Tibial artery (tissue), 4 donors: ENCODE results near the gene ADARB2.

ENCODE experiments used
- DNase-seq, 2 donors: peaks; one replicate each; pipeline ENCODE4 v3.0.0-alpha.2; 2019
- H3K27ac ChIP-seq, 2 donors: fragments of 200-600 bp; sonication (generic) in 1 of 2; 1 replicate in 1 of 2; 2 replicates in 1 of 2; pipeline ENCODE4 v1.5.1; 2018 to 2019; ENCODE audit warnings: mild to moderate bottlenecking in 1 of 2
- H3K27me3 ChIP-seq, 2 donors: fragments of 200-600 bp; sonication (generic) in 1 of 2; one replicate each; pipeline versions ENCODE4 v1.5.1 to v1.6.0; 2016 to 2019
- H3K36me3 ChIP-seq, 3 donors: fragments of 200-600 bp; sonication (generic) in 2 of 3; one replicate each; pipeline ENCODE4 v1.5.1; 2016 to 2019; ENCODE audit warnings: mild to moderate bottlenecking in 2 of 3
- H3K4me1 ChIP-seq, 4 donors: fragments of 200-600 bp; sonication (generic) in 2 of 4; 1 replicate in 3 of 4; 2 replicates in 1 of 4; pipeline ENCODE4 v1.5.1; 2016 to 2019
- H3K4me3 ChIP-seq, 2 donors: fragments of 200-600 bp; sonication (generic) in 1 of 2; 1 replicate in 1 of 2; 2 replicates in 1 of 2; pipeline ENCODE4 v1.5.1; 2018 to 2019; ENCODE audit warnings: mild to moderate bottlenecking in 2 of 2
- H3K9me3 ChIP-seq, 3 donors: fragments of 200-600 bp; sonication (generic) in 1 of 3; one replicate each; pipeline ENCODE4 v1.5.1; 2016 to 2019
- CTCF ChIP-seq, 2 experiments: fragments of 200-600 bp in 1 of 2; fragments of 450-650 bp in 1 of 2; IDR thresholded peaks; one replicate each; pipeline ENCODE4 v1.5.1; 2017 to 2019; ENCODE audit warnings: antibody characterized with exemption in 2 of 2, mild to moderate bottlenecking in 1 of 2, moderate library complexity in 1 of 2
- intact Hi-C: fragments of 100-400 bp; cut with DNase I; formaldehyde crosslinking; loops from one replicate; pipeline ENCODE4 v1.15.0; 2023; ENCODE audit warnings: low total_unique reads

ADARB2 gene

DNA sequence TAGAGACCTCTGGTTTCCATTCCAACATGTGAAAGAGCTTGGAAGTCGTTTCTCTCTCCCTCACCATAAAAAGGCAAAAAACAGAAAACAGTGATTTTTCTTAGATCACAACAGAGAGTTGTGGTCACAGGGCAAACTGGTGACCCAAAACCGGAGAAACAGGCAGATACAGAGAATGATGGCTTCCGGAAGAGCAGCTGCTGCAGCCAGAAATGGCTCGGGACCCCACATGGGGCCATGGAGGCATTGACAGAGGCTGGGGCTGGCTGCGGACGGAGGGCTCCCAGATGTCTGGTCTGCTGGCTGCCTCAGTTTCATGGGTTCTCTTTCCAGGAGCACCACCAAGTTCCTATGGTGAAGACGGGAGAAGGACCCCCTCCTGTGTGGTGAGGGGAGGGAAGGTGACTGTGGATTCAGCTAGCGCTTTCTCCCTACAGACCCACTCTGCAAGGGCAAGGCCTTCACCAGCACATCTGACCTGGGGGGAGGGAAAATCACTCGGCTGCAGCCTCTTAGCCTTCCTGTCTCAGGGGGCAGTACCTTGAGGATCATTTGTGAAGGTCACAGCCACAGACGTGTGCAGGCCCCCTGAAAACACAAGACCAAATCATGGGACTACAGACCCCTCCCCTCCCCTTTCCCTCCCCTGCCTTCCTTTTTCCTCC lies 599.7 kb downstream of the ADARB2 start:
- TF ChIP-seq CTCF (IDR thresholded peaks at IDR 0.05) = no peak
- Histone ChIP-seq H3K27ac (no peak overlapping the region), H3K4me3 (no peak overlapping the region), H3K27me3 (no peaks in the 10 kb centered on the region), H3K9me3 (peaks cover 4 to 12% (median 5%) of the 10 kb centered on the region in 3 donors), H3K4me1 (no peaks in the 10 kb centered on the region), H3K36me3 (peaks cover 0 to 4% (median 2%) of the 10 kb centered on the region in 3 donors)
- no peak for DNase-seq
- intact Hi-C loops = no loop called here

DNA sequence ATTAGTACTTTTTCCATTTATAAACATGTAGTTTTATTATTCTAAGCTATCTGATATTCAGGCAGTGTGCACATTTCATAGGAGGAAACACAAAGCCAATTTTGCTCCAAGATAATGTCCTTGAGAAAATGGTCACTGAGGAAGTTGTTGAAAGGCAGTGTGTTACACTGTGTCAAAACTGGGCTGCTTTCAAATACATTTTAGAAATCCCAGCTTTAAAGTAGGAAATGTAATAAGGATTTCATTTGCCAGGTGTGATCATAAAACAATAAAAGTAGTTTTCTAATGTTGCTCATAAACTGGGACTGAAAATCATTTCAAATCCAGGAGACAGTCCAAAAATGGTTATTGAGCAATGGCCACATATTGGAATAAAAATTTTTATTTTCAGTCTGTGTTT lies 601.1 kb downstream of the ADARB2 start:
- no peak for DNase-seq
- Histone ChIP-seq H3K36me3 (peaks cover 11 to 13% (median 12%) of the 10 kb centered on the region in 3 donors), H3K4me3 (no peak overlapping the region), H3K27me3 (no peaks in the 10 kb centered on the region), H3K27ac (no peak overlapping the region), H3K9me3 (peaks cover 4 to 12% (median 5%) of the 10 kb centered on the region in 3 donors), H3K4me1 (no peaks in the 10 kb centered on the region)
- no peak for TF ChIP-seq CTCF (IDR thresholded peaks at IDR 0.05)
- intact Hi-C loops = no loop called here

DNA sequence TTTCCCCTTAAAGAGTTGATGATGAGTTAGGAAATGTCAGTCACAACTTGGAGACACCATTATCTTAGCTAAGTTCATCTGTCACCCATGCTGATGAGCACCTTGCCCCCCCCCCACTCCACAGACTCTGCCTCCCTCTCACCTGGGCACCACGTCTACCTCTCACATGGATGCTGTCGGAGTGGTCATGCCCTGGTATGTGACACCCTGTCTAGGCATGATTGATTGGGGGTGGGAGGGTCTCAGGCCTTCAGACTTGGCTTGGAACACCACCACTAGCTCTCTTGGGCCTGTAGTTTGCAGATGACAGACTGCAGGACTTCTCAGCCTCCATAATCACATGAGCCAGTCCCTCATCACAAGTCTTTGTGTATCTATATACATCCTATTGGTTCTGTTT lies 603.2 kb downstream of the ADARB2 start:
- no peak for DNase-seq
- intact Hi-C loops = no loop called here
- Histone ChIP-seq H3K4me3 (no peak overlapping the region), H3K4me1 (no peaks in the 10 kb centered on the region), H3K27ac (no peak overlapping the region), H3K27me3 (no peaks in the 10 kb centered on the region), H3K36me3 (peaks cover 32 to 35% (median 33%) of the 10 kb centered on the region in 3 donors), H3K9me3 (peaks cover 3 to 11% (median 5%) of the 10 kb centered on the region in 3 donors)
- no peak for TF ChIP-seq CTCF (IDR thresholded peaks at IDR 0.05)

GRCh38 chr10:1133495-1134045 lies 603.8 kb downstream of the ADARB2 start:
- Histone ChIP-seq H3K36me3 (peaks cover 38 to 40% (median 39%) of the 10 kb centered on the region in 3 donors), H3K27me3 (no peaks in the 10 kb centered on the region), H3K4me1 (no peaks in the 10 kb centered on the region), H3K4me3 (no peak overlapping the region), H3K27ac (no peak overlapping the region), H3K9me3 (peaks cover 0 to 5% (median 5%) of the 10 kb centered on the region in 3 donors)
- intact Hi-C loops = no loop called here
- no peak for TF ChIP-seq CTCF (IDR thresholded peaks at IDR 0.05)
- DNase-seq = no peak

DNA sequence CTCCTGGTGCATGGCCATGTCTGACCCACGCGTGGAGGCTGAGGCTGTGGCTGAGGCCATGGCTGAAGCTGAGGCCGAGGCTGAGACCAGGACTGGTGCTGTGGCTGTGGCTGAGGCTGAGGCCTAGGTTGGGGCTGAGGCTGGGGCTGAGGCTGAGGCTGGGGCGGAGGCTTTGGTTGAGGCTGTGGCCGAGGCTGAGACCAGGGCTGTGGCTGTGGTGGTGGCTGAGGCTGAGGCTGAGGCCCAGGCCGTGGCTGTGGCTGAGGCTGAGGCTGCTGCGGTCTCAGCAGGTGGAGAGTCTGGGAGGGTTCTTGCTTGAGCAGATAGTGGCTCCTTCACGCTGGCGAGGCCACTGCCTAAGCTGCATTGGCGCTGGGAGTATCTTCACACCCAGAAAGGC lies 604.7 kb downstream of the ADARB2 start:
- Histone ChIP-seq H3K27me3 (no peaks in the 10 kb centered on the region), H3K4me1 (peaks cover 0 to 3% (median 0%) of the 10 kb centered on the region in 4 donors), H3K27ac (no peak overlapping the region), H3K4me3 (no peak overlapping the region), H3K9me3 (no peaks in the 10 kb centered on the region), H3K36me3 (peaks cover 42 to 48% (median 43%) of the 10 kb centered on the region in 3 donors)
- intact Hi-C loops = no loop called here
- no peak for TF ChIP-seq CTCF (IDR thresholded peaks at IDR 0.05)
- no peak for DNase-seq
